K562 (cell line): ENCODE results near the gene PRKCQ. TPM values are rescaled to one million over a fixed set of nuclear protein-coding genes. Genes with fewer than 3 reads are reported as not detected.

Source experiments
- ATAC-seq: fragments of 200-7000 bp; cut with Tn5 transposase; 3 replicates; pipeline ENCODE4 v1.9.1; 2020; ENCODE audit warnings: moderate library complexity
- BruUV-seq: library from RNA; stranded (reverse); fragments of 400-500 nt; replicated peaks from 2 replicates; lab custom pipeline; 2021; lab: Mats Ljungman, UMichigan
- CTCF ChIA-PET: fragments of 300-600 bp; formaldehyde crosslinking; extraction: SDS; loops from one replicate; lab custom pipeline; 2021; ENCODE audit warnings: low intra/inter-chr PET ratio; lab: Yijun Ruan, JAX
- POLR2A ChIA-PET: fragments of 300-600, 350-650 bp; sonication (Branson Sonifier 250); formaldehyde crosslinking; extraction: SDS; loops from one replicate; lab custom pipeline; 2021; ENCODE audit warnings: antibody characterized with exemption, inconsistent platforms; lab: Yijun Ruan, JAX
- DNase-seq, 4 experiments: peaks; one replicate each; pipeline versions ENCODE4 v3.0.0 to v3.0.0-alpha.2; 2011 to 2018; ENCODE audit warnings: low spot score in 3 of 4, mixed read lengths in 3 of 4; ENCODE audit errors: extremely low read depth in 1 of 4
- FAIRE-seq: peaks from 2 replicates; lab custom pipeline; 2011; peaks lifted over from hg19 to GRCh38; lab: Jason Lieb, UNC
- H2AFZ ChIP-seq: 2 replicates; pipeline ENCODE4 v1.6.0; 2011; ENCODE audit warnings: low read depth, low read length, control low read depth, inconsistent platforms
- H3K27ac ChIP-seq: fragments of 200-600 bp; 3 replicates; pipeline ENCODE4 v1.8.0; 2011; ENCODE audit warnings: low read depth, mild to moderate bottlenecking, control low read depth, inconsistent platforms, low read length, moderate library complexity, mixed read lengths; ENCODE audit errors: extremely low read depth
- H3K27me3 ChIP-seq, 2 experiments: fragments of 300-600 bp in 1 of 2; 2 replicates in 1 of 2; 3 replicates in 1 of 2; pipeline versions ENCODE4 v1.6.0 to v1.8.0; 2011; ENCODE audit warnings: inconsistent platforms in 2 of 2, low read length in 2 of 2, mild to moderate bottlenecking in 1 of 2, mixed read lengths in 1 of 2, moderate library complexity in 1 of 2; ENCODE audit not compliant: control insufficient read depth in 2 of 2, insufficient read depth in 2 of 2
- H3K36me3 ChIP-seq: fragments of 300-600 bp; 3 replicates; pipeline ENCODE4 v1.8.0; 2011; ENCODE audit warnings: mild to moderate bottlenecking, low read length, inconsistent platforms; ENCODE audit not compliant: control insufficient read depth, insufficient read depth
- H3K4me1 ChIP-seq, 2 experiments: fragments of 200-600 bp in 1 of 2; replicated peaks in 1 of 2; 2 replicates in 1 of 2; 3 replicates in 1 of 2; pipeline versions ENCODE4 v1.5.1 to v1.8.0; 2011; ENCODE audit warnings: inconsistent platforms in 2 of 2, low read length in 2 of 2, mild to moderate bottlenecking in 1 of 2, mixed read lengths in 1 of 2, moderate library complexity in 1 of 2; ENCODE audit not compliant: control insufficient read depth in 2 of 2, insufficient read depth in 2 of 2
- H3K4me2 ChIP-seq: 2 replicates; pipeline ENCODE4 v1.6.1; 2011; ENCODE audit warnings: low read length, control low read depth, inconsistent platforms, mixed read lengths; ENCODE audit not compliant: insufficient read depth
- H3K4me3 ChIP-seq: fragments of 200-600 bp; sonication (generic), shearing (Covaris generic); 2 replicates; pipeline ENCODE4 v1.5.1; 2016; ENCODE audit warnings: control low read depth, inconsistent platforms
- H3K79me2 ChIP-seq: fragments of 200-600 bp; 3 replicates; pipeline ENCODE4 v1.8.0; 2011; ENCODE audit warnings: low read length, inconsistent platforms; ENCODE audit not compliant: control insufficient read depth, insufficient read depth
- H3K9ac ChIP-seq, 2 experiments: 2 replicates each; pipeline versions ENCODE4 v1.6.0 to v1.6.1; 2011; ENCODE audit warnings: low read depth in 2 of 2, low read length in 2 of 2, control low read depth in 1 of 2, inconsistent platforms in 1 of 2, mild to moderate bottlenecking in 1 of 2, mixed read lengths in 1 of 2; ENCODE audit not compliant: insufficient read depth in 1 of 2
- H3K9me1 ChIP-seq: one replicate; pipeline ENCODE4 v1.6.0; 2011; ENCODE audit warnings: inconsistent platforms, mild to moderate bottlenecking, low read length, moderate library complexity; ENCODE audit not compliant: control insufficient read depth, insufficient read depth
- H3K9me3 ChIP-seq: replicated peaks from 2 replicates; pipeline ENCODE4 v1.5.1; 2011; ENCODE audit warnings: low read depth, low read length, inconsistent platforms; ENCODE audit not compliant: control insufficient read depth, insufficient read depth
- H4K20me1 ChIP-seq: replicated peaks from 2 replicates; pipeline ENCODE4 v1.6.1; 2011; ENCODE audit warnings: low read length, inconsistent platforms, mixed read lengths; ENCODE audit not compliant: control insufficient read depth, insufficient read depth
- ATF1 ChIP-seq, 2 experiments: fragments of 450-650 bp in 1 of 2; IDR thresholded peaks; 2 replicates each; pipeline ENCODE4 v1.6.1; 2016; ENCODE audit warnings: missing compliant biosample characterization in 1 of 2, missing genetic modification characterization in 1 of 2
- CC2D1A ChIP-seq: fragments of 450-650 bp; IDR thresholded peaks from 2 replicates; pipeline ENCODE4 v1.6.1; 2017; ENCODE audit warnings: mild to moderate bottlenecking
- CREM ChIP-seq: IDR thresholded peaks from 2 replicates; pipeline ENCODE4 v1.6.1; 2014; ENCODE audit warnings: antibody characterized with exemption, low read depth
- FOXP1 ChIP-seq: sonication (generic); formaldehyde crosslinking; IDR thresholded peaks from 2 replicates; pipeline ENCODE4 v1.8.0; 2022; ENCODE audit warnings: mild to moderate bottlenecking, missing genetic modification reagents
- FOXP4 ChIP-seq: sonication (generic); formaldehyde crosslinking; IDR thresholded peaks from 2 replicates; pipeline ENCODE4 v1.8.0; 2022; ENCODE audit warnings: mild to moderate bottlenecking, missing genetic modification reagents, borderline replicate concordance
- HNRNPLL ChIP-seq: fragments of 200-400 bp; formaldehyde crosslinking; IDR thresholded peaks from 2 replicates; pipeline ENCODE4 v1.6.1; 2017; ENCODE audit warnings: low read length, low read depth, mild to moderate bottlenecking; ENCODE audit not compliant: poor library complexity, severe bottlenecking
- KDM1A ChIP-seq, 2 experiments: fragments of 450-650 bp; IDR thresholded peaks; 2 replicates each; pipeline ENCODE4 v1.6.1; 2016; ENCODE audit warnings: mild to moderate bottlenecking in 2 of 2
- MCM7 ChIP-seq, 2 experiments: fragments of 450-650 bp; IDR thresholded peaks; 2 replicates each; pipeline ENCODE4 v1.6.1; 2016 to 2018
- NR2C2 ChIP-seq, 2 experiments: fragments of 200-800 bp in 1 of 2; sonication (Bioruptor generic) in 1 of 2; sonication (generic) in 1 of 2; formaldehyde crosslinking in 1 of 2; IDR thresholded peaks; 2 replicates each; pipeline versions ENCODE4 v1.6.1 to v1.8.0; 2016 to 2022; ENCODE audit warnings: mild to moderate bottlenecking in 1 of 2, missing compliant biosample characterization in 1 of 2, missing genetic modification characterization in 1 of 2, missing genetic modification reagents in 1 of 2
- ZFX ChIP-seq: sonication (generic); formaldehyde crosslinking; IDR thresholded peaks from 2 replicates; pipeline ENCODE4 v1.8.0; 2022; ENCODE audit warnings: mild to moderate bottlenecking, missing genetic modification reagents, moderate library complexity
- ZNF146 ChIP-seq: IDR thresholded peaks from one replicate; pipeline ENCODE4 v1.6.1; 2018; ENCODE audit warnings: missing compliant biosample characterization; ENCODE audit not compliant: unreplicated experiment
- ZNF586 ChIP-seq: fragments of 450-650 bp; formaldehyde crosslinking; conservative IDR thresholded peaks from 2 replicates; pipeline ENCODE4 v1.4.0; 2020; ENCODE audit warnings: mild to moderate bottlenecking, moderate library complexity
- WGBS: fragments of 100-300 bp; shearing (Covaris generic); methylation state at CpG from one replicate; pipeline ENCODE4 v1.1.6; 2016; ENCODE audit warnings: low coverage, mixed read lengths; ENCODE audit not compliant: insufficient coverage; ENCODE audit errors: missing lambda C conversion rate; 5-methylcytosine and 5-hydroxymethylcytosine counted together
- in situ Hi-C: fragments of 300-500 bp; cut with MboI; formaldehyde crosslinking; loops from 4 replicates; pipeline ENCODE4 v1.15.0; 2018; ENCODE audit warnings: inconsistent platforms, mixed read lengths
- intact Hi-C: fragments of 100-400 bp; cut with micrococcal nuclease; formaldehyde crosslinking; loops from 2 replicates; pipeline ENCODE4 v1.14.2; 2022
- polyA plus RNA-seq, 8 experiments: library from polyadenylated mRNA; depleted of rRNA in 4 of 8; stranded (reverse) in 5 of 8; unstranded in 3 of 8; fragments of >200 nt; fragmentation: Nextera tagmentation in 2 of 8; fragmentation: Illumina TruSeq in 1 of 8; extraction: Ambion mirVana in 2 of 8; extraction: Trizol in 1 of 8; gene quantifications; 2 replicates each; pipeline versions ENCODE4 v1.2.1 to v1.2.3, GENCODE V29; 2011 to 2014; ENCODE audit warnings: inconsistent platforms in 1 of 8, missing spikeins in 1 of 8
- total RNA-seq, 7 experiments: library from RNA; depleted of rRNA in 6 of 7; stranded (reverse); fragments of >200 nt in 6 of 7; fragmentation: Illumina TruSeq in 2 of 7; extraction: Trizol in 2 of 7; gene quantifications; 2 replicates each; pipeline versions ENCODE4 v1.2.1 to v1.2.3, GENCODE V29; 2011 to 2021; ENCODE audit warnings: low replicate concordance in 1 of 7

Gene PRKCQ
- total and polyA plus RNA-seq, 9 of the 15 experiments (the other 6 are each of a cell fraction or from before 2014, with no cell fraction given): 4.4 to 23.3 (median 14.6) TPM

GRCh38 chr10:6600224-6600987, 20.3 kb upstream of the PRKCQ start:
- intact Hi-C loops (no loop called here), in situ Hi-C loops (no loop called here)
- FAIRE-seq (no peak), DNase-seq (no peak), ATAC-seq (no peak)
- TF ChIP-seq CC2D1A (no peak), CREM (no peak), ZNF586 (no peak), ATF1 (CRISPR knock-in tag; IDR thresholded peaks at IDR 0.05) (no peak), ATF1 (tag; IDR thresholded peaks at IDR 0.05) (no peak), FOXP1 (CRISPR knock-in tag) (no peak)
- no peak overlapping the region for H3K27ac ChIP-seq
- no peak overlapping the region for H3K4me2 ChIP-seq
- POLR2A ChIA-PET: interaction anchor here (0.6 kb wide), 1 partner anchor 514 kb away, joined by 4 read pairs; no protein-coding TSS in a partner anchor
- WGBS: 42% methylated on average over 7 of the region's 7 CpGs
- no peak overlapping the region for H3K9ac ChIP-seq
- no peaks in the 10 kb centered on the region for H3K9me3 ChIP-seq
- peaks cover 2 to 12% of the 10 kb centered on the region in 2 experiments; a peak in 3 of 5 replicates for H3K27me3 ChIP-seq
- H3K9me1 ChIP-seq: no peaks in the 10 kb centered on the region
- BruUV-seq: no TSS peak
- H3K36me3 ChIP-seq: no peaks in the 10 kb centered on the region
- no peaks in the 10 kb centered on the region for H3K4me1 ChIP-seq
- no peak overlapping the region for H3K4me3 ChIP-seq
- no peak overlapping the region for H2AFZ ChIP-seq
- CTCF ChIA-PET: interaction anchor here (1.0 kb wide), 1 partner anchor 155 kb away, joined by 3 read pairs; no protein-coding TSS in a partner anchor
- H3K79me2 ChIP-seq: no peaks in the 10 kb centered on the region
- H4K20me1 ChIP-seq: no peaks in the 10 kb centered on the region

GRCh38 chr10:6598679-6599078, 18.6 kb upstream of the PRKCQ start:
- Histone ChIP-seq H3K4me3 (no peak overlapping the region), H3K9me3 (no peaks in the 10 kb centered on the region), H3K27me3 (peaks cover 0 to 7% of the 10 kb centered on the region in 2 experiments; a peak in 3 of 5 replicates), H2AFZ (no peak overlapping the region), H3K4me2 (no peak overlapping the region), H3K9me1 (no peaks in the 10 kb centered on the region), H4K20me1 (no peaks in the 10 kb centered on the region), H3K27ac (no peak overlapping the region), H3K4me1 (no peaks in the 10 kb centered on the region), H3K79me2 (no peaks in the 10 kb centered on the region), H3K9ac (no peak overlapping the region), H3K36me3 (no peaks in the 10 kb centered on the region)
- CTCF ChIA-PET: no interaction called here
- POLR2A ChIA-PET: no interaction called here
- 50% methylated on average over 1 of the region's 1 CpG for WGBS
- no TSS peak for BruUV-seq
- ATAC-seq (no peak), FAIRE-seq (no peak), DNase-seq (no peak)
- in situ Hi-C loops (no loop called here), intact Hi-C loops (no loop called here)
- TF ChIP-seq KDM1A (IDR thresholded peaks at IDR 0.05): no peak
- TF ChIP-seq HNRNPLL: no peak
- TF ChIP-seq ZFX (CRISPR knock-in tag): no peak
- TF ChIP-seq FOXP4 (CRISPR knock-in tag): no peak
- TF ChIP-seq ZNF146 (CRISPR knock-in tag): no peak
- TF ChIP-seq NR2C2 (CRISPR knock-in tag; IDR thresholded peaks at IDR 0.05): no peak
- no peak for TF ChIP-seq NR2C2 (tag; IDR thresholded peaks at IDR 0.05)
- no peak for TF ChIP-seq MCM7 (IDR thresholded peaks at IDR 0.05)
